HFF-Myc (cell line): ENCODE measurements around the gene SERINC5.

Source experiments
- DNase-seq: peaks from one replicate; pipeline ENCODE4 v3.0.0-alpha.2; 2011; ENCODE audit warnings: low read depth; ENCODE audit errors: extremely low read depth
- H3K4me3 ChIP-seq: replicated peaks from 2 replicates; pipeline ENCODE4 v1.5.1; 2011; ENCODE audit warnings: low read depth, mild to moderate bottlenecking, control low read depth, low read length
- TF ChIP-seq, protein P1 (sequence below): IDR thresholded peaks from 2 replicates; pipeline ENCODE4 v1.5.1; 2012; ENCODE audit warnings: mild to moderate bottlenecking, low read depth, low read length, control low read depth; ENCODE audit errors: missing control alignments

The SERINC5 gene

DNA sequence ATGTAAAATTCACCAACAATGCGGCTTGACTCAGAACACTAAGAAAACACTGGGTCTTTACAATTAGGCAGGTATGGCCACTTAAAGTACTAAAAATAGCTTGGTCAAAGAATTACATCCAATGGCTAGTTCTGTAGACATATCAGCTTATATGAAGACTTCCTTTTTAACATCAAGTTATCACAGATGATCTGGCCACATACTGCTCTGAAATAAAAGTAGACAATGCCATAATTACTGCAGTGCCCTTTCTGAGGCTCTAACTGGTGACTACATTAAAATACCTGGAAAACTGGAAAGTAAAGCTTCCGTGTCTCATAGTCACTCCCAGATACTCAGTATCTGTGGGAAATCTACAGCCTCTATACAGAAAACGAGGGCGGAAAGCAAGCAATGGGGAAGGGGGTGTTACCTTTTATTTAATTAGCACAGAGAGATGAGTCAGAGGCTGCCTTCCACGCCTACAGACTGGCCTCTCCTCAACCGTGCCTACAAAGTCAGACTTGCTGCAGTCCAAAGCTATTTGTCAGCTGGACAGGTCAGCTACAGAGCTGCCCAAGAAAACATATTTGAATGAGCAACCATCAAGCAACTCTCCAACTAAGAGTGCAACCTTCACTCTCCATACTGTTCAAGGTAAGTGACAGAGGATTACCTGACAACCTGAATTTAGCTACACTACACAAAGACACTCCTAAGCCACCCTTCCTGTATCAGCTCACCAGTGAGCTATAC lies 8.7 kb downstream of the SERINC5 start:
- TF ChIP-seq, protein P1, sequence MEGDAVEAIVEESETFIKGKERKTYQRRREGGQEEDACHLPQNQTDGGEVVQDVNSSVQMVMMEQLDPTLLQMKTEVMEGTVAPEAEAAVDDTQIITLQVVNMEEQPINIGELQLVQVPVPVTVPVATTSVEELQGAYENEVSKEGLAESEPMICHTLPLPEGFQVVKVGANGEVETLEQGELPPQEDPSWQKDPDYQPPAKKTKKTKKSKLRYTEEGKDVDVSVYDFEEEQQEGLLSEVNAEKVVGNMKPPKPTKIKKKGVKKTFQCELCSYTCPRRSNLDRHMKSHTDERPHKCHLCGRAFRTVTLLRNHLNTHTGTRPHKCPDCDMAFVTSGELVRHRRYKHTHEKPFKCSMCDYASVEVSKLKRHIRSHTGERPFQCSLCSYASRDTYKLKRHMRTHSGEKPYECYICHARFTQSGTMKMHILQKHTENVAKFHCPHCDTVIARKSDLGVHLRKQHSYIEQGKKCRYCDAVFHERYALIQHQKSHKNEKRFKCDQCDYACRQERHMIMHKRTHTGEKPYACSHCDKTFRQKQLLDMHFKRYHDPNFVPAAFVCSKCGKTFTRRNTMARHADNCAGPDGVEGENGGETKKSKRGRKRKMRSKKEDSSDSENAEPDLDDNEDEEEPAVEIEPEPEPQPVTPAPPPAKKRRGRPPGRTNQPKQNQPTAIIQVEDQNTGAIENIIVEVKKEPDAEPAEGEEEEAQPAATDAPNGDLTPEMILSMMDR, result no peak
- no peak overlapping the region for H3K4me3 ChIP-seq
- DNase-seq, result no peak

DNA sequence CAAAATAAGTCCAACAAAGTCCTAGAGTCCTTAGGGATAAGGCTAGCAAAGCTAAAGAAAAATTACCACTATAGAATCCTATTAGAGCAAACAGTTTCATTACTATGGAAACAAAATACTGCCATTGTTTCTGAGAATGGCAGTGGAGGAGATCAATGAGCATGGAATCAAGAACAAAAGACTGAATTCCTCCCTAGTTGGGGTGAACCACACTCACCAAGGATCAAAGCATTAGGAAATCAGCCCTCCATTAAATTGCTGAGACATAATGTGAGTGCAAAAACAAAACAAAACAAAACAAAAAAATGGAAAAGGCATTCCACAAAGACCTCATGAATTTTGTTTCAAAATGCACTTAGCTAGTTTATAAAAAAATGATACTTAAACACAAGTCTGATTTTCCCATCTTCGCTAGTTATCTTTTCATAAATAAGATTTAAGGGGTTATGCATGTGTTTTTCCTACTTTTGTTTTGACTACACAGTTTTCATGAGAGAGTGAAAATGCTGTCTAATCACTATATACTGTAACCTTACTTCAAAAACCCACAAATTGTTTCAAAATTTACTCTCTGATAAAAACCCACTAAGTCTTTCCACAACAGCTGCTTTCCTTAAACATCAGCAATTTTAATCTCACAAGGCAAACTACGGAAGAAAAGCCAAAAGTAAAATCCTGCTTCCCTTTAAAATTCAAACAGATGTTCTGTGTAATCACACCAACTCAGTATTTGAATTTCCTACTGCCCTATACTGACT lies 9.7 kb downstream of the SERINC5 start:
- DNase-seq, result no peak
- TF ChIP-seq, protein P1, result no peak
- H3K4me3 ChIP-seq, result no peak overlapping the region

DNA sequence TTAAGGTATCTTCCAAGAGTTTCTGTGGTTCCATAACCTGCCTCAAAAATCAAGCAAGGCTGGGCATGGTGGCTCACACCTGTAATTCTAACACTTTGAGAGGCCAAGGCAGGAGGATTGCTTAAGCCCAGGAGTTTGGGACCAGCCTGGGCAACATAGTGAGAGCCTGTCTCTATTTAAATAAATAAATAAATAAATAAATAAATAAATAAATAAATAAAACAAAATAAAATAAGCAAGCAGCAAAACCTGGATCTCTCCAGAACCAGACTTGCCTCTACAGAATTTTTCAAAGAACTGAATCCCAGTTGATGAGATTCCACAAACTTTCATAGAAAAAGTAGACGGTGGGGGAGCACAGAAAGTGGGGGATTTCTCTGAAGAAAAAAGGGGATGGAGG lies 12.3 kb downstream of the SERINC5 start:
- no peak overlapping the region for H3K4me3 ChIP-seq
- no peak for DNase-seq
- TF ChIP-seq, protein P1, result no peak

DNA sequence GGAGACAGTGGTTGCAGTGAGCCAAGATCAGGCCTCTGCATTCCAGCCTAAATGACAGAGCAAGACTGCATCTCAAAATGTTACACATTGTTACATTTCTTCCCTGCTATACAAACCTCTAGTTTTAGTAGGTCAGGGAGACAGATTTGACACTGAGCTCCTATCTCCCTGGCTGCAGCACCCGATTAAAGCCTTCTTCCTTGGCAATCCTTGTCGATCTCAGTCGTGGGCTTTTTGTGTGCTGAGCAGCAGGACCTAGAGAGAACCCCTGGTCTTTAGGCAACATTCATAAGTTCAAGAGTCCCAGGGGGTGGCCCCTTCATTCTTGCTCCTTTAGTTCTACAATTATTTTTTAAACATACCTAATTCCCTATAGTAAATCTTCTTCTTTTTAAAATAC lies 13.0 kb downstream of the SERINC5 start:
- DNase-seq, result no peak
- H3K4me3 ChIP-seq, result no peak overlapping the region
- TF ChIP-seq, protein P1, result no peak

DNA sequence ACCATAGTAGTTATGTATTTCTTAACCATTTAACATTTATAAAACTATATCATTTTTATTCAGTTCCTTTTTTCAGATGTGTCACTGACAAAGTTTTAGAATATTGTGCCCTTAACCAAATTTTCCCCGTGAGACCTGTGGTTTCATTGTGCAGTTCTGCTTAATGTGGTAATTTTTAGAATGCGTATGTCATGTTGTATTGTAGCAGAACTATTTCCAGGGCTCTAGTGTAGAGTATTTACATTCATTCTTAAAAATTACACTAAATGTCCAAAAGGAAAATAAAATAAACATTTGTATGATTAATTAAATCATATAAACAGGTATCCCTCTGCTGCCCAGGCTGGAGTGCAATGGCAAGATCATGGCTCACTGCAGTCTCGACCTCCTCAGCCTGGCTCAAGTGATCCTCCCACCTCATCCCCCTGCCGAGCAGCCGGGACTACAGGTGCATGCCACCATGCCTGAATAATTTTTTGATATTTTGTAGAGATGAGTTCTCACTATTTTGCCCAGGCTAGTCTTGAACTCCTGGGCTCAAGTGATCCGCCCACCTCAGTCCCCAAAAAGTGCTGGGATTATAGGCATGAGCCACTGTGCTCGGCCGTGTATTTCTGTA lies 15.4 kb downstream of the SERINC5 start:
- no peak overlapping the region for H3K4me3 ChIP-seq
- TF ChIP-seq, protein P1, result no peak
- no peak for DNase-seq

DNA sequence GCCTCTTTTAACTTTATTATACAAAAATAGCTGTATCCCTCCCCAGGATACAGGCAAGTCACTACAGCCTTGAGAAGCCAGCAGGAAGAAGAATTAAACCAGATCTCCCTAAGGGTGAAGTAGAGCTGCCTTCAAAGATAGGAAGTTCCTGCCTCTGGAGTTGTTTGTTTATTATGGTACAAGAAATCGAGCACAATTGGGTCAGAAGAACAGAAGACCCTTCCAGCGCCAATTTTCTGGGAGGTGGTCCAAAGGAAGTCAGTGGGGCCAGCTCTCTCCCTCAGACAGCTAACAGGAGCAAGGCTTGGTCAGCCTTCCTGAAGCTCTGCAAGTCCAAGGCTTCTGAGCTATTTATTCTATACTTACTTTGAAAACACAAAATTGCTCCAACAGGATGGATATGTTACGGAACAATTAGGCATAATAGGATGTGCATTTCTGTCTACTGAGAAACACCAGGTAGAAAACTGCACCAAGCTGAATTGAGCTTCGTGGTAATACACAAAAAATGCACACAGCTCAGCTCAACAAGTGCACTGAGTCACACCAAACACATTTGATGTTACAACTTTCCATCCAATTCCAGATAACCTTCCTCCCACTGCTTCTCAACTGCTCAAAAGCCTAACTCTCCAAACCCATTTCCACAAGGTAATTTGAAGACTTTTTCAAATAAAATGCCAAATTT lies 16.0 kb downstream of the SERINC5 start:
- H3K4me3 ChIP-seq, result no peak overlapping the region
- DNase-seq, result no peak
- TF ChIP-seq, protein P1, result no peak
